K562 (cell line): Measurements from ENCODE around the gene SLC10A1. TPM values are rescaled to one million over a fixed set of nuclear protein-coding genes. Genes with fewer than 3 reads are reported as not detected.

ENCODE experiments used
- ATAC-seq: fragments of 200-7000 bp; cut with Tn5 transposase; 3 replicates; pipeline ENCODE4 v1.9.1; 2020; ENCODE audit warnings: moderate library complexity
- BruUV-seq: library from RNA; stranded (reverse); fragments of 400-500 nt; replicated peaks from 2 replicates; lab custom pipeline; 2021; lab: Mats Ljungman, UMichigan
- CTCF ChIA-PET: fragments of 300-600 bp; formaldehyde crosslinking; extraction: SDS; loops from one replicate; lab custom pipeline; 2021; ENCODE audit warnings: low intra/inter-chr PET ratio; lab: Yijun Ruan, JAX
- POLR2A ChIA-PET: fragments of 300-600, 350-650 bp; sonication (Branson Sonifier 250); formaldehyde crosslinking; extraction: SDS; loops from one replicate; lab custom pipeline; 2021; ENCODE audit warnings: antibody characterized with exemption, inconsistent platforms; lab: Yijun Ruan, JAX
- DNase-seq, 4 experiments: peaks; one replicate each; pipeline versions ENCODE4 v3.0.0 to v3.0.0-alpha.2; 2011 to 2018; ENCODE audit warnings: low spot score in 3 of 4, mixed read lengths in 3 of 4; ENCODE audit errors: extremely low read depth in 1 of 4
- FAIRE-seq: peaks from 2 replicates; lab custom pipeline; 2011; peaks lifted over from hg19 to GRCh38; lab: Jason Lieb, UNC
- H2AFZ ChIP-seq: 2 replicates; pipeline ENCODE4 v1.6.0; 2011; ENCODE audit warnings: low read depth, low read length, control low read depth, inconsistent platforms
- H3K27ac ChIP-seq: fragments of 200-600 bp; 3 replicates; pipeline ENCODE4 v1.8.0; 2011; ENCODE audit warnings: low read depth, mild to moderate bottlenecking, control low read depth, inconsistent platforms, low read length, moderate library complexity, mixed read lengths; ENCODE audit errors: extremely low read depth
- H3K27me3 ChIP-seq, 2 experiments: fragments of 300-600 bp in 1 of 2; 2 replicates in 1 of 2; 3 replicates in 1 of 2; pipeline versions ENCODE4 v1.6.0 to v1.8.0; 2011; ENCODE audit warnings: inconsistent platforms in 2 of 2, low read length in 2 of 2, mild to moderate bottlenecking in 1 of 2, mixed read lengths in 1 of 2, moderate library complexity in 1 of 2; ENCODE audit not compliant: control insufficient read depth in 2 of 2, insufficient read depth in 2 of 2
- H3K36me3 ChIP-seq: fragments of 300-600 bp; 3 replicates; pipeline ENCODE4 v1.8.0; 2011; ENCODE audit warnings: mild to moderate bottlenecking, low read length, inconsistent platforms; ENCODE audit not compliant: control insufficient read depth, insufficient read depth
- H3K4me1 ChIP-seq, 2 experiments: fragments of 200-600 bp in 1 of 2; replicated peaks in 1 of 2; 2 replicates in 1 of 2; 3 replicates in 1 of 2; pipeline versions ENCODE4 v1.5.1 to v1.8.0; 2011; ENCODE audit warnings: inconsistent platforms in 2 of 2, low read length in 2 of 2, mild to moderate bottlenecking in 1 of 2, mixed read lengths in 1 of 2, moderate library complexity in 1 of 2; ENCODE audit not compliant: control insufficient read depth in 2 of 2, insufficient read depth in 2 of 2
- H3K4me2 ChIP-seq: 2 replicates; pipeline ENCODE4 v1.6.1; 2011; ENCODE audit warnings: low read length, control low read depth, inconsistent platforms, mixed read lengths; ENCODE audit not compliant: insufficient read depth
- H3K4me3 ChIP-seq: fragments of 200-600 bp; sonication (generic), shearing (Covaris generic); 2 replicates; pipeline ENCODE4 v1.5.1; 2016; ENCODE audit warnings: control low read depth, inconsistent platforms
- H3K79me2 ChIP-seq: fragments of 200-600 bp; 3 replicates; pipeline ENCODE4 v1.8.0; 2011; ENCODE audit warnings: low read length, inconsistent platforms; ENCODE audit not compliant: control insufficient read depth, insufficient read depth
- H3K9ac ChIP-seq, 2 experiments: 2 replicates each; pipeline versions ENCODE4 v1.6.0 to v1.6.1; 2011; ENCODE audit warnings: low read depth in 2 of 2, low read length in 2 of 2, control low read depth in 1 of 2, inconsistent platforms in 1 of 2, mild to moderate bottlenecking in 1 of 2, mixed read lengths in 1 of 2; ENCODE audit not compliant: insufficient read depth in 1 of 2
- H3K9me1 ChIP-seq: one replicate; pipeline ENCODE4 v1.6.0; 2011; ENCODE audit warnings: inconsistent platforms, mild to moderate bottlenecking, low read length, moderate library complexity; ENCODE audit not compliant: control insufficient read depth, insufficient read depth
- H3K9me3 ChIP-seq: replicated peaks from 2 replicates; pipeline ENCODE4 v1.5.1; 2011; ENCODE audit warnings: low read depth, low read length, inconsistent platforms; ENCODE audit not compliant: control insufficient read depth, insufficient read depth
- H4K20me1 ChIP-seq: replicated peaks from 2 replicates; pipeline ENCODE4 v1.6.1; 2011; ENCODE audit warnings: low read length, inconsistent platforms, mixed read lengths; ENCODE audit not compliant: control insufficient read depth, insufficient read depth
- BHLHE40 ChIP-seq: IDR thresholded peaks from 2 replicates; pipeline ENCODE4 v1.6.1; 2011; ENCODE audit warnings: low read length, improper control_type of control experiment
- GTF2F1 ChIP-seq: IDR thresholded peaks from 2 replicates; pipeline ENCODE4 v1.6.1; 2011; ENCODE audit warnings: low read depth, low read length, improper control_type of control experiment
- HDAC8 ChIP-seq: fragments of 450-650 bp; IDR thresholded peaks from 2 replicates; pipeline ENCODE4 v1.6.1; 2016; ENCODE audit warnings: mild to moderate bottlenecking, missing genetic modification characterization, moderate library complexity, missing compliant biosample characterization
- KHSRP ChIP-seq: fragments of 450-650 bp; IDR thresholded peaks from 2 replicates; pipeline ENCODE4 v1.6.1; 2017
- KLF6 ChIP-seq: fragments of 250-450 bp; sonication (Bioruptor Pico); IDR thresholded peaks from 2 replicates; pipeline ENCODE4 v1.4.0; 2020; ENCODE audit warnings: mild to moderate bottlenecking, moderate library complexity, borderline replicate concordance
- LCOR ChIP-seq: sonication (generic); formaldehyde crosslinking; IDR thresholded peaks from 2 replicates; pipeline ENCODE4 v1.8.0; 2022; ENCODE audit warnings: mild to moderate bottlenecking, missing genetic modification reagents
- PYGO2 ChIP-seq: fragments of 450-650 bp; IDR thresholded peaks from 2 replicates; pipeline ENCODE4 v1.6.1; 2016; ENCODE audit warnings: mild to moderate bottlenecking, missing genetic modification characterization, moderate library complexity, missing compliant biosample characterization
- RBBP5 ChIP-seq: fragments of 200-600 bp; sonication (generic); IDR thresholded peaks from 2 replicates; pipeline ENCODE4 v1.6.1; 2012; ENCODE audit warnings: borderline replicate concordance, mild to moderate bottlenecking, low read length, control low read depth, inconsistent platforms; ENCODE audit not compliant: insufficient read depth, poor library complexity, severe bottlenecking
- SP2 ChIP-seq: IDR thresholded peaks from 2 replicates; pipeline ENCODE4 v1.6.1; 2011; ENCODE audit warnings: mild to moderate bottlenecking, low read depth, low read length, moderate library complexity; ENCODE audit not compliant: poor library complexity, severe bottlenecking; ENCODE audit errors: extremely low read depth
- STAG1 ChIP-seq: sonication (generic); formaldehyde crosslinking; IDR thresholded peaks from 2 replicates; pipeline ENCODE4 v1.5.0; 2020; ENCODE audit warnings: missing genetic modification reagents, borderline replicate concordance
- TBL1XR1 ChIP-seq, 2 experiments: IDR thresholded peaks; 2 replicates each; pipeline ENCODE4 v1.6.1; 2012; ENCODE audit warnings: improper control_type of control experiment in 2 of 2, low read length in 2 of 2, mild to moderate bottlenecking in 1 of 2
- ZBED1 ChIP-seq: IDR thresholded peaks from 2 replicates; pipeline ENCODE4 v1.6.1; 2014
- ZNF174 ChIP-seq: fragments of 250-450 bp; sonication (Bioruptor Pico); IDR thresholded peaks from 2 replicates; pipeline ENCODE4 v1.4.0; 2020; ENCODE audit warnings: mild to moderate bottlenecking
- ZNF263 ChIP-seq: sonication (generic); formaldehyde crosslinking; IDR thresholded peaks from 2 replicates; pipeline ENCODE4 v1.8.0; 2022; ENCODE audit warnings: mild to moderate bottlenecking, missing genetic modification reagents, borderline replicate concordance
- WGBS: fragments of 100-300 bp; shearing (Covaris generic); methylation state at CpG from one replicate; pipeline ENCODE4 v1.1.6; 2016; ENCODE audit warnings: low coverage, mixed read lengths; ENCODE audit not compliant: insufficient coverage; ENCODE audit errors: missing lambda C conversion rate; 5-methylcytosine and 5-hydroxymethylcytosine counted together
- in situ Hi-C: fragments of 300-500 bp; cut with MboI; formaldehyde crosslinking; loops from 4 replicates; pipeline ENCODE4 v1.15.0; 2018; ENCODE audit warnings: inconsistent platforms, mixed read lengths
- intact Hi-C: fragments of 100-400 bp; cut with micrococcal nuclease; formaldehyde crosslinking; loops from 2 replicates; pipeline ENCODE4 v1.14.2; 2022
- polyA plus RNA-seq, 8 experiments: library from polyadenylated mRNA; depleted of rRNA in 4 of 8; stranded (reverse) in 5 of 8; unstranded in 3 of 8; fragments of >200 nt; fragmentation: Nextera tagmentation in 2 of 8; fragmentation: Illumina TruSeq in 1 of 8; extraction: Ambion mirVana in 2 of 8; extraction: Trizol in 1 of 8; gene quantifications; 2 replicates each; pipeline versions ENCODE4 v1.2.1 to v1.2.3, GENCODE V29; 2011 to 2014; ENCODE audit warnings: inconsistent platforms in 1 of 8, missing spikeins in 1 of 8
- total RNA-seq, 7 experiments: library from RNA; depleted of rRNA in 6 of 7; stranded (reverse); fragments of >200 nt in 6 of 7; fragmentation: Illumina TruSeq in 2 of 7; extraction: Trizol in 2 of 7; gene quantifications; 2 replicates each; pipeline versions ENCODE4 v1.2.1 to v1.2.3, GENCODE V29; 2011 to 2021; ENCODE audit warnings: low replicate concordance in 1 of 7

SLC10A1 gene
- total and polyA plus RNA-seq, 9 of the 15 experiments (the other 6 are each of a cell fraction or from before 2014, with no cell fraction given), result not detected

- ATAC-seq, result peak; percentile 95
- ChIA-PET POLR2A (interaction anchor here (0.5 to 2.8 kb wide), 19 partner anchors 8 to 371 kb away, joined by 3 to 24 read pairs (median 4); partner anchors contain the start of gene SUSD6), CTCF (no interaction called here)
- FAIRE-seq, result peak; percentile 99
- peak within 1 kb of the TSS; percentile 85 for H2AFZ ChIP-seq
- H3K79me2 ChIP-seq, result peaks cover 45% of the 10 kb centered on the region
- peaks cover 43% of the 10 kb centered on the region for H3K36me3 ChIP-seq
- in situ Hi-C loops, result no loop called here
- peak within 1 kb of the TSS; percentile 95 for H3K4me2 ChIP-seq
- H3K27me3 ChIP-seq, result no peaks in the 10 kb centered on the region
- H4K20me1 ChIP-seq, result peaks cover 25% of the 10 kb centered on the region
- DNase-seq, result peak; percentile 82 to 97 (median 86)
- intact Hi-C loops, result no loop called here
- 0% methylated on average over 19 of the region's 31 CpGs for WGBS
- no TSS peak for BruUV-seq
- peak within 1 kb of the TSS; percentile 100 for H3K27ac ChIP-seq
- peaks cover 7% of the 10 kb centered on the region for H3K9me1 ChIP-seq
- peak within 1 kb of the TSS; percentile 100 for H3K4me3 ChIP-seq
- peaks cover 8 to 11% of the 10 kb centered on the region in 2 experiments; a peak in 3 of 5 replicates for H3K4me1 ChIP-seq
- H3K9me3 ChIP-seq, result 0 out of 2 replicates have a peak, but pooled peaks cover 2% of the 10 kb centered on the region
- peak within 1 kb of the TSS; percentile 100 for H3K9ac ChIP-seq
- TF ChIP-seq ZBED1 (no peak), KLF6 (CRISPR knock-in tag) (no peak; the same call in 1 of the 2 replicates), GTF2F1 (peak; percentile 77), ZNF174 (CRISPR knock-in tag) (no peak), KHSRP (no peak), PYGO2 (tag) (no peak), RBBP5 (peak; percentile 86), LCOR (CRISPR knock-in tag) (peak; percentile 91), SP2 (no peak), BHLHE40 (0 out of 2 replicates have a peak, but pooled peaks have one; percentile 16), HDAC8 (tag) (no peak), STAG1 (CRISPR knock-in tag) (0 out of 2 replicates have a peak, but pooled peaks have one; percentile 45), TBL1XR1 (IDR thresholded peaks at IDR 0.05; ENCODE audit: low read length in 2 of 2) (peak in 1 of 2 experiments; percentile 69; a peak in 1 of 4 replicates), ZNF263 (no peak)
Observed at GRCh38 chr14:69766984-69767368, 30.1 kb downstream of the SLC10A1 start, which contains the start of gene SRSF5. Gene SRSF5 (plus strand): TSS chr14:69767142. CDS start chr14:69768157, 1,015 bp downstream.
